HG02623 (cell line): ENCODE data around the gene ANKRD17.
A peak's percentile ranks its signal among the peaks of the same experiment; 100 is the strongest.
"Not testable (repeated sequence)": the region's sequence is repeated elsewhere in the genome, so short reads cannot be mapped to it uniquely, and the experiment has no call there.

Source experiments
- ATAC-seq: cut with Tn5 transposase; IDR thresholded peaks from one replicate; pipeline ENCODE4 v1.9.1; 2021; ENCODE audit warnings: moderate library complexity; ENCODE audit not compliant: unreplicated experiment

Gene ANKRD17

GRCh38 chr4:73248821-73249220 lies 9.8 kb downstream of the ANKRD17 start:
- no peak for ATAC-seq

GRCh38 chr4:73248416-73248815 lies 10.2 kb downstream of the ANKRD17 start:
- ATAC-seq: no peak

DNA sequence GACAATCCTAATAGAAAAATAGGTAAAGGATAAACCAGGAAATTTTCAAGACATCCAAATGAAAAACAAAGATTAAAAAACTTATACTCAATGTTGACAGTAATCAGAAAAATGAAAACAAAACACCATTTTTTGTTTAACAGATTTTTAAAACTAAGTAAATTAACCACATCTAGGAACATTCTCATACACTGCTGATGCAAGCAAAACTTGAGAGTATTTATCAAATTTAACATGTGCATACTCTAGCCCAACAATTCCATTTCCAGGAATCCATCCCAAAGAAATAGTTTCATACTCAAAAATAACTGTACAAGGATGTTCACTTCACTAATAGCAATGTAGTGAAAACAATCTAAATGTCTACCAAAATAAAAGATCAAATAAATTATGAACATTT lies 11.5 kb downstream of the ANKRD17 start:
- ATAC-seq: no peak

GRCh38 chr4:73245955-73246354 lies 12.6 kb downstream of the ANKRD17 start:
- ATAC-seq: no peak

DNA sequence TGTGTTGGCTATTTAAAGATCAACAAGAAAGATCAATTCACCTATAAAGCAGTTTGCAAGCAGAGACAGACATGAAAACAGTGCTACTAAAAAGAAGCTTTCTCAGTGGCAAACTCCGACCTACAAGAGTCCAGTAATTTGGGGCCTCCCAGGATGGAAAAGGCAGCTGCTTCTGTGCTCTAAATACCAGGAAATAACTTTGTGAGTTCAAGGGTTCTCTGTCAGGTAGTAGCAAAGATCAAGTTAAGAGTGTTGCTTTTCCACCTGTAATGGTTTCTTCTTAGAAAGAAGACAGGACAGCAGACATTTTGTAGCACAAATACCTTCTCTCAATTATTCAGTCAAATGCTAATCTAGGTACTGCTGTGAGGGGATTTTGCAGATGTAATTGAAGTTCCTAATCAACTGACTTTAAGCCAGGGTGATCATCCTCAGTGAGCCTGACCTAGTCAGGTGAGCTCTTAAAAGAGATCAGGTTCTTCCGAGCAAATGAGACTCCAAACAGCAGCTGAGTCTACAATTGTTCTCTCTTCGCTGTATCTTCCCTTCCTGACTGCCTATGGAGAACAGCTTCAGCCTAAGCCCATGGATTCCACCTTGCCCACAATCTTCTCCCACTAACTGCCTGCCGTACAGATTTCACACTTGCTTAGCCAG lies 13.5 kb downstream of the ANKRD17 start:
- ATAC-seq: no peak

DNA sequence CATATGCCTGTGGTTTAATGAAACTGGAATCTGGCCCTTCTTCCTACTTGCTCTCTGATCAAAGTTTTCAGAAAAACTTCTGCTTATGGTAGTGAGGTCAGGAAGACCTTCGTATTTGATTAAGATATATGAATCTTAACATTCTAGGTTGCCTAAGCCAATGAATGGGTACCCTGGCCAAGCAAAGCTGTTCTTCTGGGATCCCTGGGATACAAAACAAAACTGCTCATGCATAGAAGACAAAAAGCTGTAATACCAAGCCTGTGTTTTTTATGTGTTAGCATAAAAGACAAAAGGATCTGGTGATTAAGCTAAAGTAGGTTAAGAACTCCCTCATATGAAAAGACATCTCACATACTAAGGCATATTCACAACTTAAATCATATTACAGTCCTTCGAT lies 21.6 kb downstream of the ANKRD17 start:
- ATAC-seq: no peak

- ATAC-seq: no peak
Observed at GRCh38 chr4:73236151-73236550, 22.4 kb downstream of the ANKRD17 start.

GRCh38 chr4:73234712-73235111 lies 23.9 kb downstream of the ANKRD17 start:
- ATAC-seq: no peak

DNA sequence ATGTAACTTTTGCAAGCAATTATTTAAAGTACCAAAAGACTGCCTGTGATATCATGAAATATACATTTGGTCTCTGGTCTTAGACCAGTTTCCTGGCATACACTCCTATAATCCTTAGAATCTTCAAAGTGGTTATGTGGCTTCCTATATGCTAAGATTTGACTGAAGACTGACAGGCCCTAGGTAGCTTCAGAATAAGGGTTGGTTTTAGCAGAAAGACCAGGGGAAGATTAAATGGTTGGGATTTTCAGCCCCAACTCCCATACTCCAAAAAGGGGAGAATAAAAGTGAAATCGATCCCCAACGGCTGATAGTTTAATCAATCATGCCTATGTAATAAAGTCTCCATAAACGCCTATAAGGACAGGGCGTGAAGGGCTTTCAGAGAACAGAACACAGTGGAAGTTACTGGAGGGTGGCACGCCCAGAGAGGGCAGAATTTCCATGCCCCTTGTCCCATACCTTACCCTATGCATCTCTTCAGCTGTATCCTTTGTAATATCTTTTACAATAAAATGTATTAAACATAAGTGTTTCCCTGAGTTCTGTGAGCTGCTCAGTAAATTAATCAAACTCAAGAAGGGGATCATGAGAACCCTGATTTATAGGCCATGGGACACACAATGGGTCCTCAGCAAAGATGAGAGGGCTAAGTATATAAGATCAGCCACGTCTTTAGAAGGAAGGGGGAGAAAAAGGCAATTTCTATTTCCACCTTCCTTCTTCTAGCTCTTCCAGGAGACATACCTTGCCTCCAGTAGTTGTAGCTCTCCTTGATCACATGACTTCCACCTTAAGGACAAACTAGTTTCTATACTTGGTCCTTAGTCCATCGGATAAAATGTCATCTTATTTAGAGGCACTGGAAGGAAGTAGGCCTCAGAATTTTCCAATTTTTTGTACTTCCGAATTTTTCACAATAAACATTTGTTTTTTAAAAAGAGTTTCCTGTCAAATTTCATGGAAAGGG lies 26.8 kb downstream of the ANKRD17 start:
- ATAC-seq: no peak

DNA sequence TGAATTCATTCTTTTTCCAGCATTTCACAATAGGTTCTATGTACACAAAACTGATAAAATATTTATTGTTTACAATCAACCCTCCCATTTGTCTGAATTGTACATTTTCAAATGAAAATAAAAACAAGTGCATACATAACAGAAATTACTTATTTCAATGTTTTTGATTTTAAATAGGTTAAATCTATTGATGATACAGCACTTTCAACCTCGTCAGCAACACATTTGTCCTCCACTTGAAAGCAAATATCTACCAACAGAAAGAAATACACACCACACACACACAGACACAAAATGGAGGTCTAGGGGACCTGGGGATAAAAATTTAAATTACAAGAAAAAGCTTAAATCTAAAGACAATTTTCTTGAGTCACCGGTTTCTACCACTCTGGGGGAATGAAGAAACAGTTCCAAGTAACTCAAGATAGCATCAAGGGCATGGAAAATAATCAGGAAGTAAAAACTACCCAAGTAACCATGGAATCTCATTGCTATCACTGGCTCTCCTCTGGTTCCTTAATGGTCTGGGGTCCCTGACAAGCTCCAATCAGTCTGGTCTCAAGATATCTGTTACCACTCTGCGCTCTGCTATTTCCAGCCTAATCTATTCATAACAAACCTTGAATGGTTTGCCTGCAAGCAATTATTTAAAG lies 27.6 kb downstream of the ANKRD17 start:
- ATAC-seq: no peak

- ATAC-seq: not testable (repeated sequence)
Observed at GRCh38 chr4:73228800-73229199, 29.8 kb downstream of the ANKRD17 start.

- no peak for ATAC-seq
Observed at GRCh38 chr4:73224886-73225285, 33.7 kb downstream of the ANKRD17 start.

DNA sequence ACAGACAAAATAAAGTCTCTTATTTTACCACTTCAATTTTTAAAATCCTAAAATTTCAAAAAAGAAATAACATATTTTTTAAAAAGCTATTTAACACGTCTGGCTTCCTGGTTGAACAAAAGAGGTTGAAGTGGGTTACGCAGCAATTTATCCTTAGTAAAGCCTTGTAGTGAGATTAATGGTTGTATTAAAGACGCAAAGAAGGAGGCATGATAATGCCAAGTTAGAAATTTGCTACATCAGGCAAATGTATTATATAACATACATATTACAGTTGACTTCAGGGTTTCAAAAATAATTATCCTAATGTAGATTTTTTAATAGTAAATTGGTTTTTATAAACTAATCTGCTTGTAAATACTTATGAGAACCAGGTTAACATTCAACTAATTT lies 35.3 kb downstream of the ANKRD17 start:
- ATAC-seq: peak; percentile 9

DNA sequence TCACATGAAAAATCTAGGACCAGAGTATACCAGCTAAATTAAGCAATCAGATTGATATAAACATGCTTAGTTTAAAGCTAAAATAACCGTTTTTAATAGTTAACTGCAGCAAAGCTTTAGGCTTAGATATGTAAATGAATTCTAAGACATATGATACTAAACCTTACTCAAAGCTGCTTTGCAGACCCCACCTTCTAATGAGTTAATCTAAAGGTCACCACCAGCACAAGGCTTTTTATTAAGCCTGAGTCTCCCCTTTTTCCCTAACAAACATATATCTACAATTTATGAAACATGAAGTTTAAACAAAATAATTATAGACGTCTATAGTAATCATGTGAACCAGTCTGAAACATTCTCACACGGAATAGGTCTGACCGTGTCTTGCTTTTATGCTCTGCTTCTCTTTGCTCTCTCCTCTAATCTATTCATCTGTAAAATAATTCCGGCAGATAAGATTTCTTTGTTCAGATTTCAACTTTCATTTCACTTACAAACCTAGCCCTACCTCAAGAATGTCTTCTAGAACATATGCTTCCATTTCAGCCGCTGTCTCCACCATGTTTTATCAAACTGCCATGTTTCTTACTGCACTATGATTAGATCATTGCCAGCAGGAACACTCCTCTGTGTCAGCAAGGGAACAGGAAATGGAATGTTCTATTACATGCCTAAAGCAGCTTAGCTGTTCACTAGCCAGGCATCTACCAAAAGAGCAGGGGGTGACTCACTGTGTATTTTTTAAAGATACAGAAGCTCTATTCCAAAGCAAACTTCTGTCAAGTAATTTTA lies 35.9 kb downstream of the ANKRD17 start:
- peak; percentile 99 for ATAC-seq

- ATAC-seq: no peak
Observed at GRCh38 chr4:73221734-73222133, 36.9 kb downstream of the ANKRD17 start.

- no peak for ATAC-seq
Observed at GRCh38 chr4:73220815-73221214, 37.8 kb downstream of the ANKRD17 start.

DNA sequence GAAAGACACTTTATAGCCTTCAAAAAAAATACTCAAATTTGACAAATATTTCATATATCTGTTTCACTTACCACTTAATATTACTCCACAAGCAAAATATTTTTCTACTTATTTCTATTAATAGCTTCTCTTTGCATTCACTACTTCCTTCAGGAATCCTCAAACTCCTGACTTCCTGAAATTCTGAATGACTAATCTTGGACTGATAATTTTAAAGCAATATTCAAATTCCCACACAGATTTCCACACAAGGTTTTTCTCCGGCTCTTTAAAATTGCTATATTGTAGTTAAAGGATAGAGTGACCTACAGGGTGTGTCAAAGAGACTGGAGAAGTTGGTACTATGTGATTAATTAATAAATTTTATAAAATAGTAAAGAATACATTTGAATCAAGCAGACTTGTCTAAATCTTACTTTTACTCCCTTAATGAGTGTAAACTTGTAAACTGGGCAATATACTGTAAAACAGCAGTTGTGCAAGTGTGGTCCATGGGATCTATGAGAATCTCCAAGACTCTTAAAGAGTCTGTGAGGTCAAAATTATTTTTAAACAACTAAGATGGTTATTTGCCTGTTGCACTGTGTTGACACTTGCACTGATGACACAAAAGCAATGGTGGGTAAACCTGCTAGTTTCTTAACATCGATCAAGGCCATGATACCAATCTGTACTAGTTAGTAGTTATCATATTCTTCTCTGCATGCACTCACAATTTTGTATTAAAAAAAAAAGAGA lies 44.5 kb downstream of the ANKRD17 start:
- ATAC-seq: no peak

- no peak for ATAC-seq
Observed at GRCh38 chr4:73212982-73213730, 45.4 kb downstream of the ANKRD17 start.

GRCh38 chr4:73211968-73212367 lies 46.6 kb downstream of the ANKRD17 start:
- no peak for ATAC-seq
